CD14-positive monocyte (primary cell): ENCODE results near the gene HOXA2. TPM values are rescaled to one million over a fixed set of nuclear protein-coding genes. Genes with fewer than 3 reads are reported as not detected.

Experiments
- DNase-seq, 3 donors: peaks; one replicate each; pipeline ENCODE4 v3.0.0-alpha.2; 2011 to 2022
- H2AFZ ChIP-seq: 2 replicates; pipeline ENCODE4 v1.6.0; 2012; ENCODE audit warnings: mild to moderate bottlenecking, low read depth, low read length, inconsistent platforms; ENCODE audit not compliant: insufficient read depth, poor library complexity, severe bottlenecking
- H3K27ac ChIP-seq, 2 donors: 1 replicate in 1 of 2; 2 replicates in 1 of 2; pipeline ENCODE4 v1.5.1; 2012 to 2013; ENCODE audit warnings: low read length in 2 of 2, control low read depth in 1 of 2, inconsistent platforms in 1 of 2, low read depth in 1 of 2, mild to moderate bottlenecking in 1 of 2
- H3K27me3 ChIP-seq, 2 donors: one replicate each; pipeline versions ENCODE4 v1.6.0 to v1.6.1; 2011 to 2013; ENCODE audit warnings: low read length in 2 of 2; ENCODE audit not compliant: control insufficient read depth in 2 of 2, insufficient read depth in 2 of 2
- H3K36me3 ChIP-seq, 2 donors: replicated peaks in 1 of 2; 1 replicate in 1 of 2; 2 replicates in 1 of 2; pipeline versions ENCODE4 v1.5.1 to v1.6.1; 2012 to 2013; ENCODE audit warnings: low read length in 2 of 2, control low read depth in 1 of 2, inconsistent platforms in 1 of 2, mild to moderate bottlenecking in 1 of 2; ENCODE audit not compliant: insufficient read depth in 2 of 2, control insufficient read depth in 1 of 2
- H3K4me1 ChIP-seq, 2 donors: 1 replicate in 1 of 2; 2 replicates in 1 of 2; pipeline versions ENCODE4 v1.5.1 to v1.6.1; 2012 to 2013; ENCODE audit warnings: low read length in 2 of 2, control low read depth in 1 of 2, inconsistent platforms in 1 of 2, mild to moderate bottlenecking in 1 of 2, moderate library complexity in 1 of 2; ENCODE audit not compliant: insufficient read depth in 2 of 2, control insufficient read depth in 1 of 2
- H3K4me2 ChIP-seq: replicated peaks from 2 replicates; pipeline ENCODE3; 2012; ENCODE audit warnings: low read length, moderate library complexity, mild to moderate bottlenecking; ENCODE audit not compliant: poor library complexity, severe bottlenecking; ENCODE audit errors: extremely low read depth
- H3K4me3 ChIP-seq, 3 experiments: fragments of 200-600 bp in 1 of 3; sonication (generic) in 1 of 3; replicated peaks in 1 of 3; 1 replicate in 2 of 3; 2 replicates in 1 of 3; pipeline ENCODE4 v1.5.1; 2011 to 2013; ENCODE audit warnings: low read length in 3 of 3, mild to moderate bottlenecking in 3 of 3, control low read depth in 2 of 3, low read depth in 2 of 3, inconsistent platforms in 1 of 3, moderate library complexity in 1 of 3
- H3K79me2 ChIP-seq: 2 replicates; pipeline ENCODE4 v1.6.0; 2012; ENCODE audit warnings: mild to moderate bottlenecking, control low read depth, inconsistent platforms, low read length, moderate library complexity; ENCODE audit not compliant: insufficient read depth
- H3K9ac ChIP-seq: 2 replicates; pipeline ENCODE4 v1.6.0; 2017; ENCODE audit warnings: low read length, mild to moderate bottlenecking; ENCODE audit not compliant: insufficient read depth, poor library complexity, severe bottlenecking
- H3K9me3 ChIP-seq, 2 donors: replicated peaks in 1 of 2; 1 replicate in 1 of 2; 2 replicates in 1 of 2; pipeline versions ENCODE4 v1.5.1 to v1.6.1; 2012 to 2013; ENCODE audit warnings: low read length in 2 of 2, control low read depth in 1 of 2; ENCODE audit not compliant: control insufficient read depth in 1 of 2, insufficient read depth in 1 of 2
- H4K20me1 ChIP-seq: 2 replicates; pipeline ENCODE4 v1.6.0; 2012; ENCODE audit warnings: mild to moderate bottlenecking, low read length, control low read depth, moderate library complexity; ENCODE audit not compliant: insufficient read depth
- H3K27ac Mint-ChIP-seq, 7 donors: one replicate each; pipeline ENCODE4 v1.8.0; 2020; ENCODE audit warnings: mild to moderate bottlenecking in 7 of 7, mixed read lengths in 7 of 7, moderate library complexity in 6 of 7, inconsistent platforms in 2 of 7
- H3K27me3 Mint-ChIP-seq, 3 donors: one replicate each; pipeline ENCODE4 v1.8.0; 2021 to 2022; ENCODE audit warnings: low read depth in 3 of 3, mild to moderate bottlenecking in 3 of 3, mixed read lengths in 3 of 3, moderate library complexity in 3 of 3, inconsistent platforms in 1 of 3
- H3K36me3 Mint-ChIP-seq, 2 donors: one replicate each; pipeline ENCODE4 v1.8.0; 2020; ENCODE audit warnings: mixed read lengths in 2 of 2, inconsistent platforms in 1 of 2, mild to moderate bottlenecking in 1 of 2
- H3K4me1 Mint-ChIP-seq: one replicate; pipeline ENCODE4 v1.8.0; 2020; ENCODE audit warnings: mild to moderate bottlenecking, mixed read lengths
- H3K4me3 Mint-ChIP-seq, 2 donors: one replicate each; pipeline ENCODE4 v1.8.0; 2020; ENCODE audit warnings: mild to moderate bottlenecking in 2 of 2, mixed read lengths in 2 of 2, moderate library complexity in 1 of 2
- H3K9me3 Mint-ChIP-seq, 7 donors: one replicate each; pipeline ENCODE4 v1.8.0; 2020 to 2022; ENCODE audit warnings: mixed read lengths in 7 of 7, mild to moderate bottlenecking in 6 of 7, moderate library complexity in 6 of 7, inconsistent platforms in 2 of 7
- CTCF ChIP-seq: fragments of 200-600 bp; IDR thresholded peaks from one replicate; pipeline ENCODE4 v1.8.0; 2022; ENCODE audit warnings: antibody characterized with exemption, mild to moderate bottlenecking
- WGBS: methylation state at CpG from one replicate; pipeline ENCODE4 v1.1.5; 2013; ENCODE audit warnings: missing lambda C conversion rate; ENCODE audit not compliant: insufficient coverage; 5-methylcytosine and 5-hydroxymethylcytosine counted together
- intact Hi-C, 2 donors: fragments of 100-400 bp; cut with micrococcal nuclease; formaldehyde crosslinking; loops; one replicate each; pipeline versions ENCODE4 v1.15.0 to v1.15.1; 2023
- polyA plus RNA-seq, 3 donors: library from polyadenylated mRNA; depleted of rRNA in 1 of 3; unstranded in 2 of 3; stranded (reverse) in 1 of 3; fragments of 300-500 nt in 2 of 3; fragments of >200 nt in 1 of 3; fragmentation: Illumina TruSeq in 2 of 3; gene quantifications; 1 replicate in 2 of 3; 2 replicates in 1 of 3; pipeline ENCODE4 v1.2.3, GENCODE V29; 2012 to 2021

The HOXA2 gene
- polyA plus RNA-seq, 3 donors, result not detected

GRCh38 chr7:27117887-27118491, 15.5 kb upstream of the HOXA2 start:
- 89% methylated on average over 14 of the region's 19 CpGs for WGBS
- Mint-ChIP-seq H3K9me3 (peaks cover 0 to 6% (median 0%) of the 10 kb centered on the region in 7 donors), H3K27ac (no peak overlapping the region), H3K27me3 (peaks cover 2 to 5% (median 3%) of the 10 kb centered on the region in 3 donors), H3K36me3 (no peaks in the 10 kb centered on the region), H3K4me3 (no peak overlapping the region), H3K4me1 (peaks cover 5% of the 10 kb centered on the region)
- TF ChIP-seq CTCF, result no peak
- no peaks in the 10 kb centered on the region for H4K20me1 ChIP-seq
- intact Hi-C loops, result no loop called here
- H3K9me3 ChIP-seq, result no peaks in the 10 kb centered on the region
- no peak overlapping the region for H3K4me2 ChIP-seq
- H3K4me1 ChIP-seq, result no peaks in the 10 kb centered on the region
- H3K9ac ChIP-seq, result no peak overlapping the region
- no peaks in the 10 kb centered on the region for H3K36me3 ChIP-seq
- H3K4me3 ChIP-seq, result no peak overlapping the region
- H3K27me3 ChIP-seq, result no peaks in the 10 kb centered on the region
- no peak for DNase-seq
- no peaks in the 10 kb centered on the region for H3K79me2 ChIP-seq
- no peak overlapping the region for H2AFZ ChIP-seq
- H3K27ac ChIP-seq, result no peak overlapping the region

GRCh38 chr7:27116962-27117886, 14.7 kb upstream of the HOXA2 start:
- H3K4me3 Mint-ChIP-seq, result no peak overlapping the region
- no peaks in the 10 kb centered on the region for H3K4me1 ChIP-seq
- no peaks in the 10 kb centered on the region for H3K79me2 ChIP-seq
- H3K36me3 Mint-ChIP-seq, result no peaks in the 10 kb centered on the region
- H3K9ac ChIP-seq, result no peak overlapping the region
- H3K27ac ChIP-seq, result no peak overlapping the region
- no peaks in the 10 kb centered on the region for H3K36me3 ChIP-seq
- no peak overlapping the region for H3K4me3 ChIP-seq
- intact Hi-C loops, result no loop called here
- H3K4me1 Mint-ChIP-seq, result peaks cover 2% of the 10 kb centered on the region
- H2AFZ ChIP-seq, result no peak overlapping the region
- 99% methylated on average over 10 of the region's 12 CpGs for WGBS
- H3K9me3 ChIP-seq, result no peaks in the 10 kb centered on the region
- no peak for TF ChIP-seq CTCF
- no peaks in the 10 kb centered on the region for H4K20me1 ChIP-seq
- H3K9me3 Mint-ChIP-seq, result peaks cover 0 to 4% (median 0%) of the 10 kb centered on the region in 7 donors
- H3K4me2 ChIP-seq, result no peak overlapping the region
- peaks cover 2 to 5% (median 3%) of the 10 kb centered on the region in 3 donors for H3K27me3 Mint-ChIP-seq
- DNase-seq, result no peak
- no peak overlapping the region for H3K27ac Mint-ChIP-seq
- no peaks in the 10 kb centered on the region for H3K27me3 ChIP-seq
